Mesenchymal stem cell (in vitro differentiated cells and primary cell): ENCODE results near the gene EMC8.

ENCODE experiments used
- DNase-seq: peaks from one replicate; pipeline ENCODE4 v3.0.0-alpha.2; 2013
- H2AFZ ChIP-seq: one replicate; pipeline ENCODE4 v1.6.1; 2013; ENCODE audit warnings: low read depth, mild to moderate bottlenecking, control low read depth, inconsistent platforms, low read length, moderate library complexity
- H2AK5ac ChIP-seq: 2 replicates; pipeline ENCODE4 v1.6.1; 2013; ENCODE audit warnings: low read length, moderate library complexity, mild to moderate bottlenecking, inconsistent platforms; ENCODE audit not compliant: severe bottlenecking
- H2BK120ac ChIP-seq: one replicate; pipeline ENCODE4 v1.6.1; 2013; ENCODE audit warnings: low read depth, mild to moderate bottlenecking, inconsistent platforms, low read length, moderate library complexity
- H2BK12ac ChIP-seq, 2 experiments: one replicate each; pipeline ENCODE4 v1.6.1; 2013; ENCODE audit warnings: inconsistent platforms in 2 of 2, low read length in 2 of 2, mild to moderate bottlenecking in 2 of 2, moderate library complexity in 2 of 2, control low read depth in 1 of 2
- H2BK15ac ChIP-seq: one replicate; pipeline ENCODE4 v1.6.1; 2013; ENCODE audit warnings: mild to moderate bottlenecking, low read depth, inconsistent platforms; ENCODE audit not compliant: poor library complexity, severe bottlenecking
- H2BK5ac ChIP-seq: 2 replicates; pipeline ENCODE4 v1.6.1; 2013; ENCODE audit warnings: low read depth, mild to moderate bottlenecking, low read length, control low read depth, inconsistent platforms; ENCODE audit not compliant: poor library complexity, severe bottlenecking
- H3K14ac ChIP-seq, 2 experiments: one replicate each; pipeline ENCODE4 v1.6.1; 2013; ENCODE audit warnings: inconsistent platforms in 2 of 2, low read length in 2 of 2, control low read depth in 1 of 2, mild to moderate bottlenecking in 1 of 2, moderate library complexity in 1 of 2
- H3K18ac ChIP-seq, 2 experiments: one replicate each; pipeline ENCODE4 v1.6.1; 2013; ENCODE audit warnings: inconsistent platforms in 2 of 2, low read length in 2 of 2, control low read depth in 1 of 2, low read depth in 1 of 2, mild to moderate bottlenecking in 1 of 2
- H3K23ac ChIP-seq, 2 experiments: one replicate each; pipeline ENCODE4 v1.6.1; 2013; ENCODE audit warnings: inconsistent platforms in 2 of 2, low read length in 2 of 2, mild to moderate bottlenecking in 2 of 2, moderate library complexity in 2 of 2, control low read depth in 1 of 2
- H3K27ac ChIP-seq: 2 replicates; pipeline ENCODE4 v1.5.1; 2013; ENCODE audit warnings: mild to moderate bottlenecking, moderate library complexity, low read length, control low read depth, inconsistent platforms; ENCODE audit not compliant: poor library complexity, severe bottlenecking
- H3K27me3 ChIP-seq, 2 experiments: 2 replicates each; pipeline versions ENCODE4 v1.6.1 to v1.7.0; 2013; ENCODE audit warnings: low read length in 2 of 2, mild to moderate bottlenecking in 2 of 2, moderate library complexity in 2 of 2, control low read depth in 1 of 2, inconsistent platforms in 1 of 2; ENCODE audit not compliant: control insufficient read depth in 1 of 2, insufficient read depth in 1 of 2
- H3K36me3 ChIP-seq, 2 experiments: 2 replicates each; pipeline versions ENCODE4 v1.6.1 to v1.7.0; 2013; ENCODE audit warnings: low read length in 2 of 2, control low read depth in 1 of 2, inconsistent platforms in 1 of 2, low read depth in 1 of 2, mild to moderate bottlenecking in 1 of 2; ENCODE audit not compliant: insufficient read depth in 2 of 2, control insufficient read depth in 1 of 2
- H3K4ac ChIP-seq, 2 experiments: one replicate each; pipeline ENCODE4 v1.6.1; 2013; ENCODE audit warnings: inconsistent platforms in 2 of 2, low read length in 2 of 2, mild to moderate bottlenecking in 2 of 2, moderate library complexity in 2 of 2, control low read depth in 1 of 2, low read depth in 1 of 2
- H3K4me1 ChIP-seq: 2 replicates; pipeline ENCODE4 v1.6.1; 2013; ENCODE audit warnings: low read depth, low read length, control low read depth; ENCODE audit not compliant: control insufficient read depth, insufficient read depth
- H3K4me2 ChIP-seq: 2 replicates; pipeline ENCODE4 v1.6.1; 2013; ENCODE audit warnings: low read length, mild to moderate bottlenecking, inconsistent platforms; ENCODE audit not compliant: poor library complexity, severe bottlenecking
- H3K4me3 ChIP-seq, 2 experiments: 2 replicates each; pipeline versions ENCODE4 v1.5.1 to v1.7.0; 2013; ENCODE audit warnings: low read length in 2 of 2, mild to moderate bottlenecking in 2 of 2, control low read depth in 1 of 2, low read depth in 1 of 2; ENCODE audit not compliant: insufficient read depth in 1 of 2
- H3K79me1 ChIP-seq: replicated peaks from 2 replicates; pipeline ENCODE4 v1.6.1; 2013; ENCODE audit warnings: mild to moderate bottlenecking, control low read depth, low read length, inconsistent platforms; ENCODE audit not compliant: poor library complexity, severe bottlenecking
- H3K9ac ChIP-seq: 2 replicates; pipeline ENCODE4 v1.7.0; 2013; ENCODE audit warnings: mild to moderate bottlenecking, low read length, moderate library complexity
- H3K9me3 ChIP-seq: 2 replicates; pipeline ENCODE4 v1.7.0; 2013; ENCODE audit warnings: mild to moderate bottlenecking, low read length; ENCODE audit not compliant: control insufficient read depth
- H4K8ac ChIP-seq: one replicate; pipeline ENCODE4 v1.6.1; 2013; ENCODE audit warnings: inconsistent platforms, mild to moderate bottlenecking, low read length, moderate library complexity
- H4K91ac ChIP-seq: one replicate; pipeline ENCODE4 v1.6.1; 2013; ENCODE audit warnings: mild to moderate bottlenecking, low read length, inconsistent platforms
- WGBS: methylation state at CpG from one replicate; pipeline ENCODE4 v1.1.7; 2013; ENCODE audit warnings: mixed read lengths; 5-methylcytosine and 5-hydroxymethylcytosine counted together

Gene EMC8

DNA sequence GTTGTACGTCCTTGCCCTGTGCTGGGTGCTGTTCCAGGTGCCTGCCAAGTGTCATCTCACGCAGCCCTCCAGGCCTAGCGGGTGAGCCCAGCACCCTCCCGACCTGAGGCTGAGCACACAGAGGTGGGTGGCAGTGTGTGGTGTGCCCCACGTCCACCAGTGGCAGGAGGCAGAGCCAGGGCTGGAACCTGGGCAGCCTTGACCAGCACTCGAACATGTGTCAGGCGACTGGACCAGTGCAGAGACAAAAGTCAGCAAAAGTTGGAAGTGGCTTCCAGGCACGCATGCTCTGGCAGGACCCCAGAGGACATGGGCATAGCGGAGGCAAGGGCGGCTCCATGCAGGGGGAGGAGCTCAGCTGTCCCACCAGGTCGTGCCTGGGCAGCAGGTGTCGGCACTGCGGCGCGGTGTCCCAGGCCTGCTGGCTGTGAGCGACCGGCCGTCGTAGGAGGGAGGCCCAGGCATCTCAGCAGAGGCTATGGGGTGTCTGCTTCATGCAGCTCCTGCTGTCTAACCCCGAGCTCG lies 35.9 kb upstream of the EMC8 start:
- Histone ChIP-seq H2AK5ac (no peak overlapping the region), H3K4ac (no peak overlapping the region)

DNA sequence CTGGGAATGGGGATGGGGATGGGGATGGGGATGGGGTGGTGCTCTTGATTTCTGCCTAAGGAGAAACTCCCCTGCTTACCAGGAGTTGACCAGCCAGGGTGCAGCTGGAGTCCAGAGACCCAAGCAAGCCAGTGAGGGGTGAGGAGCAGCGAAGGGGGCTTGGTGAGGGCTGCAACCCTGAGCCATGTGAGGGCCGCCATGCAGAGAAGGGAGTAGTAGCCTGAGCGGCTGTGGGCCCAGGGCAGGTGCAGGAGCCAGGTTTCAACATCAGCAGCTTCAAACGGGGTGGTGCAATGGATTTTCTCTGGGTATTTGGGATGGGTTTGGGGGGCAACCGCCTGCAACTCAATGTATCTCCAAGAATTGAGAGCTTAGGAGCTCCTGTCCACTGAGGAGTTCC lies 35.4 kb upstream of the EMC8 start:
- H3K4ac ChIP-seq, result no peak overlapping the region
- 79% methylated on average over 5 of the region's 5 CpGs for WGBS
- no peak overlapping the region for H3K14ac ChIP-seq
- no peaks in the 10 kb centered on the region for H3K9me3 ChIP-seq
- H2AK5ac ChIP-seq, result no peak overlapping the region
- H2AFZ ChIP-seq, result no peak overlapping the region
- H3K23ac ChIP-seq, result no peak overlapping the region
- no peak overlapping the region for H4K8ac ChIP-seq
- no peak overlapping the region for H2BK120ac ChIP-seq
- H3K4me1 ChIP-seq, result no peaks in the 10 kb centered on the region
- no peak overlapping the region for H3K4me2 ChIP-seq
- no peak overlapping the region for H3K18ac ChIP-seq
- H3K79me1 ChIP-seq, result no peaks in the 10 kb centered on the region
- DNase-seq, result no peak
- no peak overlapping the region for H2BK15ac ChIP-seq
- H3K4me3 ChIP-seq, result no peak overlapping the region
- no peak overlapping the region for H3K9ac ChIP-seq
- no peak overlapping the region for H2BK12ac ChIP-seq
- H3K27ac ChIP-seq, result no peak overlapping the region
- no peak overlapping the region for H2BK5ac ChIP-seq
- H3K27me3 ChIP-seq, result peaks cover 0 to 57% of the 10 kb centered on the region in 2 experiments
- no peak overlapping the region for H4K91ac ChIP-seq
- no peaks in the 10 kb centered on the region for H3K36me3 ChIP-seq

More for the DNA sequence above, 35.9 kb upstream of the EMC8 start:
- H3K9me3 ChIP-seq, result no peaks in the 10 kb centered on the region
- no peaks in the 10 kb centered on the region for H3K79me1 ChIP-seq
- no peak overlapping the region for H3K9ac ChIP-seq
- no peak overlapping the region for H3K4me3 ChIP-seq
- no peak overlapping the region for H2BK5ac ChIP-seq
- no peak overlapping the region for H4K91ac ChIP-seq
- no peak overlapping the region for H3K23ac ChIP-seq
- no peak overlapping the region for H3K18ac ChIP-seq
- WGBS, result 81% methylated on average over 21 of the region's 21 CpGs
- H3K4me1 ChIP-seq, result no peaks in the 10 kb centered on the region
- no peak overlapping the region for H2BK12ac ChIP-seq
- no peaks in the 10 kb centered on the region for H3K36me3 ChIP-seq
- no peak for DNase-seq
- no peak overlapping the region for H3K27ac ChIP-seq
- H4K8ac ChIP-seq, result no peak overlapping the region
- no peak overlapping the region for H3K14ac ChIP-seq
- H3K4me2 ChIP-seq, result no peak overlapping the region
- H2AFZ ChIP-seq, result no peak overlapping the region
- H2BK120ac ChIP-seq, result no peak overlapping the region
- no peak overlapping the region for H2BK15ac ChIP-seq
- peaks cover 0 to 53% of the 10 kb centered on the region in 2 experiments for H3K27me3 ChIP-seq

DNA sequence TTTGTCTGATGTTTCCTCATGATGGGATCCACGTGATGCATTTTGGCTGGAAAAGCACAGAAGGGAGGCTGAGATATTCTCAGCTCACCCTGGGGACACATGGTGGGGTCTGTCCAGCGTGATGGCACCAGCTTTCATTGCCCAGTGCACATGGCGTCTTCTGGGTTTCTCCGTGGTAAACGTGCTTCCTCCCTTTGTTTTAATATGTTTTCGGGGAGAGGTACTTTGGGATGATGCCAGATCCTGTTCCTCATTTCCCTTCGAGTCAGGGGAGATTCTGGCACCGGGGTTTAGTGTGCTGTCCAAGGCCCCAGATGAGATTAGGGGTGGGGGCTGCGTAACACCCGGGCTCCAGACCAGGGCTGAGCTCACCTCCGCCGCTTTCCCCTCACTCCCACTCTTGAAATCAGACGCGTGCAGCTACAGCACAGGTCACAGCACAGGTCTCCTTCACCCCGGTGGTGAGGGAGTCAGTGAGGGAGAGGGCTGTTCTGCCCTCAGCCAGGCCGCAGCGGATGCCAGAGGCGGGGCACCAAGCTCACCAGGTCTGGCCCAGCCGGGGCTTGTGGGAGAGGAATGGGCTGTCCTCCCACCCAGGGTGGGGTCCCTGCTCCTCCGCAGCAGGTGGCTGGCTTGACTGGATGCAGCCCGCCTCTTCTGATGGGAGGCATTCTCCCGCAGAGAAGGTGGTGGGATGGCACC lies 34.0 kb upstream of the EMC8 start:
- Histone ChIP-seq H3K9me3 (no peaks in the 10 kb centered on the region), H2BK12ac (no peak overlapping the region), H3K4me1 (no peaks in the 10 kb centered on the region), H3K9ac (no peak overlapping the region), H3K4ac (no peak overlapping the region), H3K27ac (no peak overlapping the region), H3K79me1 (no peaks in the 10 kb centered on the region), H3K27me3 (peaks cover 0 to 58% of the 10 kb centered on the region in 2 experiments), H3K4me3 (no peak overlapping the region), H3K4me2 (no peak overlapping the region), H4K91ac (no peak overlapping the region), H3K18ac (no peak overlapping the region), H2BK120ac (no peak overlapping the region), H2BK15ac (no peak overlapping the region), H4K8ac (no peak overlapping the region), H2AK5ac (no peak overlapping the region), H3K14ac (no peak overlapping the region), H2BK5ac (no peak overlapping the region), H2AFZ (no peak overlapping the region), H3K36me3 (no peaks in the 10 kb centered on the region), H3K23ac (no peak overlapping the region)
- no peak for DNase-seq
- WGBS, result 90% methylated on average over 17 of the region's 22 CpGs

DNA sequence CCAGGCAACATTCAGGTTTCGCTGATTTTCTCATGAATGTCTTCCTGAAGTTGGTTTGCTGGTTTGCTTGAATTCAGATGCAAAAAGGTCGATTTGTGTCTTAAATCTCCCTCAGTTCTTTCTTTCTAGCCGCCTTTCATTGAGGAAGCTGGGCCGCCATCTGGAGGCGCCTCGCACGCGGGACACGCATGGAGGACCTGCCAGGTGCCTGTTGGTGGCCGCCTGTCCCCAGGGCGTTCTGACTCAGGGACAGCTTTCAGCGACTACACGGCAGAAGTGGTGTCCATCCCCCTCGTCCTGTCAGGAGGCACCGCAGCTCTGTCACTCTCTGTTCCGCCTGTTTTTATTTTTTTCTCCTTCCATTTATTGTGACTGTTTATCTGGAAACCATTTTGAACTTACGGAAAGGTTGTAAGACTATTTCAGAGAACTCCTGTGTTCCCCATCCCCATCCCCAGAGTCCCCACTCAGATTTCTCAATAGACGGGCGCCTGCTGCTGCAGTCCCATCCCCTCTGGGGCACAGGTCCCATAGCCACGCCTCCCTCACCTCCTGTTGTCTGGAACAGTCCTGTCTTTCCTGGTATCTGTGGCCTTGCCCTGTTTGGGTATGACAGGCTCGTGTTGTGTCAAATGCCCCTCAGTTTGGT lies 33.4 kb upstream of the EMC8 start:
- H3K9ac ChIP-seq, result no peak overlapping the region
- H3K9me3 ChIP-seq, result no peaks in the 10 kb centered on the region
- no peaks in the 10 kb centered on the region for H3K79me1 ChIP-seq
- H3K14ac ChIP-seq, result no peak overlapping the region
- no peak for DNase-seq
- H3K27me3 ChIP-seq, result peaks cover 0 to 55% of the 10 kb centered on the region in 2 experiments
- H4K8ac ChIP-seq, result no peak overlapping the region
- H3K4ac ChIP-seq, result no peak overlapping the region
- H3K27ac ChIP-seq, result no peak overlapping the region
- H2BK15ac ChIP-seq, result no peak overlapping the region
- no peak overlapping the region for H4K91ac ChIP-seq
- no peak overlapping the region for H3K18ac ChIP-seq
- H2BK5ac ChIP-seq, result no peak overlapping the region
- H3K4me2 ChIP-seq, result no peak overlapping the region
- no peak overlapping the region for H3K4me3 ChIP-seq
- no peak overlapping the region for H3K23ac ChIP-seq
- H2BK12ac ChIP-seq, result no peak overlapping the region
- H2AFZ ChIP-seq, result no peak overlapping the region
- no peaks in the 10 kb centered on the region for H3K36me3 ChIP-seq
- H2AK5ac ChIP-seq, result no peak overlapping the region
- WGBS, result 88% methylated on average over 21 of the region's 21 CpGs
- no peak overlapping the region for H2BK120ac ChIP-seq
- no peaks in the 10 kb centered on the region for H3K4me1 ChIP-seq
